GM12874 (cell line): Measurements from ENCODE around the gene PDIA5.

Experiments
- CTCF ChIP-seq: IDR thresholded peaks from 2 replicates; pipeline ENCODE4 v1.5.1; 2011; ENCODE audit warnings: low read depth, mild to moderate bottlenecking, control low read depth, low read length, moderate library complexity; ENCODE audit not compliant: insufficient read depth

PDIA5 gene

GRCh38 chr3:123138839-123139444 is 72.1 kb downstream of the PDIA5 start:
- no peak for TF ChIP-seq CTCF

GRCh38 chr3:123139522-123139921 is 72.7 kb downstream of the PDIA5 start:
- no peak for TF ChIP-seq CTCF

- TF ChIP-seq CTCF, result no peak
Observed at GRCh38 chr3:123140550-123140949, 73.7 kb downstream of the PDIA5 start.

- no peak for TF ChIP-seq CTCF
Observed at GRCh38 chr3:123141276-123141675, 74.5 kb downstream of the PDIA5 start.

GRCh38 chr3:123143669-123144411 is 77.0 kb downstream of the PDIA5 start:
- no peak for TF ChIP-seq CTCF

- TF ChIP-seq CTCF, result no peak
Observed at GRCh38 chr3:123147754-123148535, 81.1 kb downstream of the PDIA5 start.

- TF ChIP-seq CTCF, result no peak
Observed at GRCh38 chr3:123148772-123149171, 81.9 kb downstream of the PDIA5 start.
